Measurements from ENCODE around the gene PPP1R9A.

GRCh38 chr7:95001258-95001657 is 93.9 kb downstream of the PPP1R9A start:
- TF ChIP-seq CTCF (optimal IDR thresholded peaks at IDR 0.05 in 1 of 3, IDR thresholded peaks at IDR 0.05 in 1 of 3, conservative IDR thresholded peaks at IDR 0.05 in 1 of 3; ENCODE audit: extremely low read depth in 1 of 3, insufficient read depth in 2 of 3, low read length in 3 of 3) (no peak), EZH2 (IDR thresholded peaks at IDR 0.05; ENCODE audit: low read length) (no peak)

Data from keratinocyte (primary cell).